HuH-7.5 (cell line): ENCODE measurements around the gene FRMPD3.

Experiments
- DNase-seq: peaks from one replicate; pipeline ENCODE4 v3.0.0; 2011; ENCODE audit warnings: low spot score

Gene FRMPD3

GRCh38 chrX:107482046-107482445 is 32.6 kb downstream of the FRMPD3 start:
- DNase-seq, result no peak

DNA sequence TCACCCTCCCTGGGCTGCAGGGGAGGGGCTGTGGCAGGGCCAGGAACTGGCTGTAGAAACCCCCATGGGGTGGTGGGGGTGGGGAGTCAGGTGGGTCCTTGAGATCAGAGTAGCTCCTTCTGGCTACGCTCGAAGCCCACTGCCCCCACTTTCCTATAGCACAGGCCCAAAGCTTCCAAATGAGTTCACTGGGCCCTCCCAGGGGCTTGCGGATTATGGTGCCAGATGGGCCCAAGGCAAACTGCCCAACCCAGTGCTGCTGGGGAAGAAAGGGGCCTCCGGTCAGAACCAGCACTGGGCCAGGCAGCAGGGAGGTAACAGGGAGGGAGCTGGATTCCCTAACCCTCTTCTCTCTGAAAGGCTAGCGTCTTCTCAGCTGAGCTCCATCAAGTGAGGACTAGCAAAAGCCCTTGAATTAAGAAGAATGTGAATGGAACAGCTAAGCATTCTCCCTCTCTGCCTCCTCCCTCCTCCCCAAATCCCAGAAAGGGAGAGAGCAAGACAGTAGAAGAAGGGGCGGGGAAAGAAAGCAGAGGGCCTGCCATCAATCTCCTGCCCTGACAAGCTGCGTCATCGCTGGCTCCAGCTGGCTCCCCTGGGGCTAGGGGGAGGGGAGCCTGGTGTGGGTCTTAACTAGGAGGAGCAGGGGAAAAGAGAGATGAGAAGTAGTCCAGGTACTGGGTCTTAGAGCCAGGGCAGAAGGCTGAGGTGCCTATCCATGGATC is 34.7 kb downstream of the FRMPD3 start:
- DNase-seq, result no peak

- no peak for DNase-seq
Observed at GRCh38 chrX:107485013-107485412, 35.6 kb downstream of the FRMPD3 start.

GRCh38 chrX:107493141-107493540 is 43.7 kb downstream of the FRMPD3 start:
- no peak for DNase-seq

DNA sequence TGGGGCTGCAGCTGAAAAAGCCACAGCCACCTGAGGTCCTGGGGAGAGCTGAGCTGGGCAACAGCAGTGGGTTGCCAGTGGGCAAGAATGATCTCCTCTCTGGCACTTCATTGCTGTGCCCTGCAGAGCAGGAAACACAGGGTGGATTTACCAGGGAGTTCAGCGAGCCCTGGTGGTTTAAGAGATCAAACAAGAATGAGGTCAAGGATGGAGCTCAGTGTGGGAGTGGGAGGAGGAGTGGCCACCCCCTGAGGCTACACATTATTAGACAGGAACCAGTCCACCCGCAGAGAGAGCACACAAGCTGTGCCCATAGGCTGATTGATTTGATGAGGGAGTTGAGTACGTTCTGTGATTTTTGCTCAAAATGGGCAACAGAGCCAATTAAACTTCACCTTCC is 47.3 kb downstream of the FRMPD3 start:
- no peak for DNase-seq
